H1 (cell line): ENCODE measurements around the gene SYT6. TPM values are rescaled to one million over a fixed set of nuclear protein-coding genes. Genes with fewer than 3 reads are reported as not detected.

Experiments
- CTCF ChIA-PET: fragments of 300-600 bp; sonication (Branson Sonifier 250); formaldehyde crosslinking; loops from one replicate; lab custom pipeline; 2021; ENCODE audit not compliant: partially characterized antibody; lab: Charles Lee
- POLR2A ChIA-PET: fragments of 300-600 bp; sonication (Branson Sonifier 250); formaldehyde crosslinking; loops from one replicate; lab custom pipeline; 2021; ENCODE audit warnings: inconsistent platforms; ENCODE audit not compliant: partially characterized antibody; lab: Charles Lee
- DNase-seq, 2 experiments: peaks; one replicate each; pipeline versions ENCODE4 v3.0.0 to v3.0.0-alpha.2; 2010 to 2022; ENCODE audit warnings: low spot score in 2 of 2, low read depth in 1 of 2, mixed read lengths in 1 of 2
- FAIRE-seq: peaks from 2 replicates; lab custom pipeline; 2011; peaks lifted over from hg19 to GRCh38; lab: Jason Lieb, UNC
- H2AFZ ChIP-seq: 2 replicates; pipeline ENCODE4 v1.8.1; 2012; ENCODE audit warnings: low read length, inconsistent platforms
- H2AK5ac ChIP-seq: 2 replicates; pipeline ENCODE4 v1.6.1; 2013; ENCODE audit warnings: low read depth, low read length
- H2BK120ac ChIP-seq: replicated peaks from 2 replicates; pipeline ENCODE3; 2013; ENCODE audit warnings: low read depth, low read length, inconsistent platforms
- H2BK12ac ChIP-seq: 2 replicates; pipeline ENCODE4 v1.6.1; 2013; ENCODE audit warnings: low read depth, low read length
- H2BK15ac ChIP-seq: 2 replicates; pipeline ENCODE4 v1.6.1; 2013; ENCODE audit warnings: low read length
- H2BK20ac ChIP-seq: 2 replicates; pipeline ENCODE4 v1.6.1; 2013; ENCODE audit warnings: low read length
- H2BK5ac ChIP-seq: 2 replicates; pipeline ENCODE4 v1.6.1; 2013; ENCODE audit warnings: low read depth, low read length
- H3K14ac ChIP-seq: 2 replicates; pipeline ENCODE4 v1.6.1; 2013; ENCODE audit warnings: inconsistent platforms; ENCODE audit not compliant: insufficient read length
- H3K18ac ChIP-seq: 2 replicates; pipeline ENCODE4 v1.6.1; 2013; ENCODE audit warnings: low read length; ENCODE audit errors: extremely low read depth
- H3K23ac ChIP-seq: 2 replicates; pipeline ENCODE4 v1.6.1; 2013; ENCODE audit warnings: inconsistent platforms; ENCODE audit not compliant: insufficient read length
- H3K23me2 ChIP-seq: 2 replicates; pipeline ENCODE4 v1.6.1; 2013; ENCODE audit warnings: low read depth, low read length
- H3K27ac ChIP-seq: 2 replicates; pipeline ENCODE4 v1.6.1; 2011; ENCODE audit warnings: low read depth, low read length, inconsistent platforms
- H3K27me3 ChIP-seq, 4 experiments: replicated peaks in 1 of 4; 1 replicate in 1 of 4; 2 replicates in 3 of 4; pipeline versions ENCODE4 v1.6.1 to v1.8.1; 2011 to 2013; ENCODE audit warnings: low read length in 3 of 4, mild to moderate bottlenecking in 3 of 4, inconsistent platforms in 2 of 4, mixed read lengths in 2 of 4, moderate library complexity in 1 of 4; ENCODE audit not compliant: control insufficient read depth in 3 of 4, insufficient read depth in 3 of 4; ENCODE audit errors: extremely low read depth in 1 of 4
- H3K36me3 ChIP-seq, 4 experiments: 2 replicates each; pipeline versions ENCODE4 v1.6.1 to v1.8.1; 2011 to 2013; ENCODE audit warnings: mild to moderate bottlenecking in 4 of 4, low read length in 3 of 4, moderate library complexity in 2 of 4, control low read depth in 1 of 4, inconsistent platforms in 1 of 4; ENCODE audit not compliant: insufficient read depth in 4 of 4, control insufficient read depth in 2 of 4
- H3K4ac ChIP-seq: replicated peaks from 2 replicates; pipeline ENCODE3; 2013; ENCODE audit warnings: low read length, low read depth, mixed read lengths, inconsistent platforms; ENCODE audit not compliant: insufficient read length
- H3K4me1 ChIP-seq, 4 experiments: replicated peaks in 1 of 4; 1 replicate in 1 of 4; 2 replicates in 3 of 4; pipeline versions ENCODE4 v1.6.1 to v1.8.1; 2011 to 2013; ENCODE audit warnings: low read length in 3 of 4, inconsistent platforms in 2 of 4, mixed read lengths in 1 of 4; ENCODE audit not compliant: insufficient read depth in 4 of 4, control insufficient read depth in 3 of 4
- H3K4me2 ChIP-seq, 2 experiments: 2 replicates each; pipeline versions ENCODE4 v1.6.1 to v1.8.1; 2011 to 2013; ENCODE audit warnings: low read depth in 2 of 2, low read length in 2 of 2, control low read depth in 1 of 2, inconsistent platforms in 1 of 2, mild to moderate bottlenecking in 1 of 2; ENCODE audit not compliant: insufficient read depth in 1 of 2
- H3K4me3 ChIP-seq, 4 experiments: fragments of 200-600, 300-600 bp in 1 of 4; sonication (generic), shearing (Covaris generic), sonication (Bioruptor Twin) in 1 of 4; 2 replicates each; pipeline versions ENCODE4 v1.5.1 to v1.8.1; 2011 to 2016; ENCODE audit warnings: low read length in 4 of 4, low read depth in 3 of 4, control low read depth in 2 of 4, inconsistent platforms in 2 of 4, mild to moderate bottlenecking in 2 of 4, mixed read lengths in 1 of 4, moderate library complexity in 1 of 4; ENCODE audit not compliant: insufficient read depth in 2 of 4; ENCODE audit errors: extremely low read depth in 1 of 4
- H3K56ac ChIP-seq: replicated peaks from 2 replicates; pipeline ENCODE3; 2013; ENCODE audit warnings: low read depth, mild to moderate bottlenecking, mixed read lengths, low read length, inconsistent platforms; ENCODE audit not compliant: insufficient read length
- H3K79me1 ChIP-seq: 2 replicates; pipeline ENCODE4 v1.6.1; 2013; ENCODE audit warnings: low read depth, low read length, control low read depth
- H3K79me2 ChIP-seq, 2 experiments: 2 replicates each; pipeline versions ENCODE4 v1.6.1 to v1.8.1; 2012 to 2013; ENCODE audit warnings: low read length in 2 of 2, mild to moderate bottlenecking in 2 of 2, inconsistent platforms in 1 of 2; ENCODE audit not compliant: insufficient read depth in 2 of 2, control insufficient read depth in 1 of 2
- H3K9ac ChIP-seq, 4 experiments: replicated peaks in 1 of 4; 1 replicate in 1 of 4; 2 replicates in 3 of 4; pipeline versions ENCODE4 v1.6.1 to v1.8.1; 2011 to 2013; ENCODE audit warnings: low read depth in 3 of 4, low read length in 3 of 4, control low read depth in 2 of 4, mild to moderate bottlenecking in 2 of 4, moderate library complexity in 2 of 4, inconsistent platforms in 1 of 4; ENCODE audit errors: extremely low read depth in 1 of 4
- H3K9me3 ChIP-seq, 2 experiments: 2 replicates each; pipeline versions ENCODE4 v1.6.1 to v1.8.1; 2012 to 2013; ENCODE audit warnings: mild to moderate bottlenecking in 2 of 2, moderate library complexity in 2 of 2, control low read depth in 1 of 2, inconsistent platforms in 1 of 2, low read depth in 1 of 2, low read length in 1 of 2, mixed read lengths in 1 of 2; ENCODE audit not compliant: insufficient read depth in 2 of 2
- H4K20me1 ChIP-seq, 2 experiments: replicated peaks in 1 of 2; 2 replicates each; pipeline versions ENCODE3 to v1.8.1; 2011 to 2013; ENCODE audit warnings: inconsistent platforms in 2 of 2, low read length in 2 of 2, mild to moderate bottlenecking in 1 of 2; ENCODE audit not compliant: insufficient read depth in 2 of 2, control insufficient read depth in 1 of 2
- H4K5ac ChIP-seq: 2 replicates; pipeline ENCODE4 v1.6.1; 2013; ENCODE audit warnings: low read length, low read depth, mixed read lengths, inconsistent platforms; ENCODE audit not compliant: insufficient read length
- H4K8ac ChIP-seq: 2 replicates; pipeline ENCODE4 v1.8.0; 2013; ENCODE audit warnings: mild to moderate bottlenecking, moderate library complexity, low read length, inconsistent platforms; ENCODE audit not compliant: insufficient read depth; ENCODE audit errors: extremely low read depth
- H4K91ac ChIP-seq: replicated peaks from 2 replicates; pipeline ENCODE3; 2013; ENCODE audit warnings: low read length, mixed read lengths, inconsistent platforms; ENCODE audit not compliant: insufficient read length
- ATF2 ChIP-seq: IDR thresholded peaks from 2 replicates; pipeline ENCODE4 v1.6.1; 2012; ENCODE audit warnings: low read length, inconsistent platforms
- BCL11A ChIP-seq, 2 experiments: IDR thresholded peaks; one replicate each; pipeline ENCODE4 v1.6.1; 2011; ENCODE audit warnings: low read depth in 2 of 2, low read length in 2 of 2, mild to moderate bottlenecking in 2 of 2
- CBX5 ChIP-seq: fragments of 300-800, 300-1000 bp; sonication (generic); IDR thresholded peaks from 2 replicates; pipeline ENCODE4 v1.7.1; 2016; ENCODE audit warnings: antibody characterized with exemption, low read length, low read depth
- CEBPB ChIP-seq: IDR thresholded peaks from 2 replicates; pipeline ENCODE4 v1.6.1; 2012; ENCODE audit warnings: low read depth, low read length
- CREB1 ChIP-seq: IDR thresholded peaks from 2 replicates; pipeline ENCODE4 v1.6.1; 2012; ENCODE audit warnings: inconsistent platforms
- EP300 ChIP-seq, 2 experiments: IDR thresholded peaks; 1 replicate in 1 of 2; 2 replicates in 1 of 2; pipeline ENCODE4 v1.6.1; 2011 to 2012; ENCODE audit warnings: low read depth in 2 of 2, low read length in 2 of 2, mild to moderate bottlenecking in 2 of 2, borderline replicate concordance in 1 of 2, inconsistent platforms in 1 of 2, moderate library complexity in 1 of 2
- HDAC2 ChIP-seq, 2 experiments: fragments of 300-600 bp in 1 of 2; sonication (generic) in 1 of 2; IDR thresholded peaks; 2 replicates each; pipeline ENCODE4 v1.6.1; 2011 to 2012; ENCODE audit warnings: low read depth in 2 of 2, low read length in 2 of 2, mild to moderate bottlenecking in 2 of 2, moderate library complexity in 2 of 2, borderline replicate concordance in 1 of 2, inconsistent platforms in 1 of 2
- JUN ChIP-seq: IDR thresholded peaks from 2 replicates; pipeline ENCODE4 v1.6.1; 2011; ENCODE audit warnings: low read depth, mild to moderate bottlenecking, improper control_type of control experiment, low read length
- SUZ12 ChIP-seq: fragments of 200-600 bp; sonication (generic); IDR thresholded peaks from 2 replicates; pipeline ENCODE4 v1.6.1; 2012; ENCODE audit warnings: mild to moderate bottlenecking, inconsistent platforms, low read length, moderate library complexity, mixed read lengths
- TAF1 ChIP-seq: IDR thresholded peaks from 2 replicates; pipeline ENCODE4 v1.6.1; 2011; ENCODE audit warnings: mild to moderate bottlenecking, low read depth, low read length
- TAF7 ChIP-seq: optimal IDR thresholded peaks from 2 replicates; pipeline ENCODE3; 2011; ENCODE audit warnings: low read depth, mild to moderate bottlenecking, inconsistent platforms, low read length, moderate library complexity, borderline replicate concordance
- WGBS, 2 experiments: shearing (Covaris generic) in 1 of 2; methylation state at CpG; one replicate each; pipeline versions ENCODE4 v1.1.6 to v1.1.7; 2013 to 2015; ENCODE audit warnings: low lambda C conversion rate in 2 of 2, mixed read lengths in 2 of 2, inconsistent platforms in 1 of 2, low coverage in 1 of 2, missing lambda C conversion rate in 1 of 2; ENCODE audit not compliant: insufficient replicate concordance in 2 of 2, insufficient coverage in 1 of 2, insufficient read length in 1 of 2; ENCODE audit errors: extremely low coverage in 1 of 2, missing lambda C conversion rate in 1 of 2; 5-methylcytosine and 5-hydroxymethylcytosine counted together
- polyA plus RNA-seq, 7 experiments: library from polyadenylated mRNA; depleted of rRNA in 3 of 7; stranded (reverse) in 5 of 7; unstranded in 2 of 7; fragments of >200 nt in 5 of 7; fragments of 200-250 nt in 2 of 7; gene quantifications; 1 replicate in 5 of 7; 2 replicates in 1 of 7; 4 replicates in 1 of 7; pipeline versions ENCODE4 v1.2.1 to v1.2.3, GENCODE V29; 2011 to 2013; ENCODE audit warnings: missing spikeins in 2 of 7, mixed read lengths in 2 of 7
- total RNA-seq: library from RNA; stranded (reverse); fragmentation: NEBNext Ultra II Directional; extraction: Animal tissue kit (Norgen Biotek cat#: 25700); gene quantifications from 2 replicates; pipeline ENCODE4 v1.2.1, GENCODE V29; 2021

Gene SYT6
- total and polyA plus RNA-seq, 2 of the 8 experiments (the other 6 are each of a cell fraction or from before 2014, with no cell fraction given): 33.7 to 83.5 TPM

DNA sequence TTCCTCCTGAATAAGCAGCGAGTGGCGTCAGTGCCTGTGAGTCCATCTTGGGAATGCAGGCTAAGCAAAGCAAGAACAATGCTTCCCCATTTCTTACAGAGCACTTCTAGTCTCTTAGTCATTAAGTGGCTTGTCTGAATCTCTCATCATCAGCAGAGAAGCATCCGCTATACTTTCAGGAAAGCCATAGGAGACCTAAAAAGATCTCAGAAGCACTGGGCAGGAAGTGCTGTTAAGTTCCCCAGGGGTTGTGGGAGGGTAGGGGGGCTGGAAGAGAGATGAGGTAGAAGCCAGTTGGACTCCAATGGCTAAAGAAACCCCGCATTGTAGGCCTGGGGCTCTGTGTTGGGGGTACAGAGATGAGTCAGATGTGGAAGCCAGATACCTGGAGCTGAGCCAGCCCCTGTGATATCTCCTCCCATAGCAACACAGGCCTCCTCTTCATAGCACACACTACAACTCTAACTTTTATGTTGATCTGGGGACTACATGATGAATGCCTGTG is 44.9 kb downstream of the SYT6 start:
- Histone ChIP-seq H2BK20ac (no peak overlapping the region), H3K23me2 (no peaks in the 10 kb centered on the region; the same call in 1 of the 2 replicates), H2BK5ac (no peak overlapping the region), H3K79me2 (no peaks in the 10 kb centered on the region), H4K5ac (no peak overlapping the region), H2AFZ (no peak overlapping the region), H2BK15ac (no peak overlapping the region), H2AK5ac (no peak overlapping the region), H3K36me3 (peaks cover 8 to 80% (median 19%) of the 10 kb centered on the region in 4 experiments; a peak in 6 of 8 replicates), H4K8ac (no peak overlapping the region), H3K27ac (no peak overlapping the region), H3K14ac (no peak overlapping the region), H3K56ac (no peak overlapping the region), H3K18ac (no peak overlapping the region), H2BK12ac (no peak overlapping the region), H3K4me3 (no peak overlapping the region), H3K23ac (no peak overlapping the region), H3K4me1 (peaks cover 2 to 17% (median 10%) of the 10 kb centered on the region in 4 experiments), H3K4ac (no peak overlapping the region), H3K9me3 (no peaks in the 10 kb centered on the region), H2BK120ac (no peak overlapping the region), H3K4me2 (no peak overlapping the region), H3K79me1 (peaks cover 5% of the 10 kb centered on the region), H4K91ac (no peak overlapping the region), H4K20me1 (no peaks in the 10 kb centered on the region), H3K27me3 (no peaks in the 10 kb centered on the region; a peak in 2 of 7 replicates), H3K9ac (no peak overlapping the region)
- ChIA-PET POLR2A (interaction anchor here (1.3 to 2.3 kb wide), 3 partner anchors 9 to 11 kb away, joined by 3 to 7 read pairs (median 6); no protein-coding TSS in a partner anchor), CTCF (interaction anchor here (1.0 to 1.7 kb wide), 6 partner anchors 12 to 136 kb away, joined by 3 to 5 read pairs (median 3); partner anchors contain the start of gene SYT6)
- DNase-seq: no peak
- no peak for FAIRE-seq
- WGBS, 2 experiments: 91% methylated on average over 4 of the region's 4 CpGs; no CpG with 5 or more reads in 1 of the 2 experiments
- TF ChIP-seq EP300 (IDR thresholded peaks at IDR 0.05; ENCODE audit: borderline replicate concordance in 1 of 2, low read depth in 2 of 2, low read length in 2 of 2) (no peak), ATF2 (no peak), SUZ12 (no peak), JUN (no peak), CBX5 (no peak), CREB1 (no peak), BCL11A (IDR thresholded peaks at IDR 0.05; ENCODE audit: low read depth in 2 of 2, low read length in 2 of 2) (no peak), HDAC2 (IDR thresholded peaks at IDR 0.05; ENCODE audit: borderline replicate concordance in 1 of 2, low read depth in 2 of 2, low read length in 2 of 2) (no peak), TAF7 (no peak), CEBPB (no peak), TAF1 (no peak)
